ENCODE results near the gene AIF1.

DNA sequence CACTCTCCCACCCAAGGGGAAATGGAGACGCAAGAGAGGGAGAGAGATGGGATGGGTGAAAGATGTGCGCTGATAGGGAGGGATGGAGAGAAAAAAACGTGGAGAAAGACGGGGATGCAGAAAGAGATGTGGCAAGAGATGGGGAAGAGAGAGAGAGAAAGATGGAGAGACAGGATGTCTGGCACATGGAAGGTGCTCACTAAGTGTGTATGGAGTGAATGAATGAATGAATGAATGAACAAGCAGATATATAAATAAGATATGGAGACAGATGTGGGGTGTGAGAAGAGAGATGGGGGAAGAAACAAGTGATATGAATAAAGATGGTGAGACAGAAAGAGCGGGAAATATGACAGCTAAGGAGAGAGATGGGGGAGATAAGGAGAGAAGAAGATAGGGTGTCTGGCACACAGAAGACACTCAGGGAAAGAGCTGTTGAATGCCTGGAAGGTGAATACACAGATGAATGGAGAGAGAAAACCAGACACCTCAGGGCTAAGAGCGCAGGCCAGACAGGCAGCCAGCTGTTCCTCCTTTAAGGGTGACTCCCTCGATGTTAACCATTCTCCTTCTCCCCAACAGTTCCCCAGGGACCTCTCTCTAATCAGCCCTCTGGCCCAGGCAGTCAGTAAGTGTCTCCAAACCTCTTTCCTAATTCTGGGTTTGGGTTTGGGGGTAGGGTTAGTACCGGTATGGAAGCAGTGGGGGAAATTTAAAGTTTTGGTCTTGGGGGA is 38.9 kb upstream of the AIF1 start:
- TF ChIP-seq EZH2phosphoT487 (IDR thresholded peaks at IDR 0.05; ENCODE audit: unreplicated experiment) (no peak), POLR2AphosphoS5 (IDR thresholded peaks at IDR 0.05; ENCODE audit: low read depth) (no peak), EZH2 (IDR thresholded peaks at IDR 0.05; ENCODE audit: low read depth, unreplicated experiment) (no peak), JUNB (IDR thresholded peaks at IDR 0.05; ENCODE audit: unreplicated experiment) (no peak), ZNF331 (CRISPR knock-in tag; IDR thresholded peaks at IDR 0.05; ENCODE audit: low read depth) (no peak), CREB1 (CRISPR knock-in tag; IDR thresholded peaks at IDR 0.05; ENCODE audit: low read depth) (no peak), STAT1 (IDR thresholded peaks at IDR 0.05; ENCODE audit: unreplicated experiment) (no peak)
- TF ChIP-seq, protein P1, sequence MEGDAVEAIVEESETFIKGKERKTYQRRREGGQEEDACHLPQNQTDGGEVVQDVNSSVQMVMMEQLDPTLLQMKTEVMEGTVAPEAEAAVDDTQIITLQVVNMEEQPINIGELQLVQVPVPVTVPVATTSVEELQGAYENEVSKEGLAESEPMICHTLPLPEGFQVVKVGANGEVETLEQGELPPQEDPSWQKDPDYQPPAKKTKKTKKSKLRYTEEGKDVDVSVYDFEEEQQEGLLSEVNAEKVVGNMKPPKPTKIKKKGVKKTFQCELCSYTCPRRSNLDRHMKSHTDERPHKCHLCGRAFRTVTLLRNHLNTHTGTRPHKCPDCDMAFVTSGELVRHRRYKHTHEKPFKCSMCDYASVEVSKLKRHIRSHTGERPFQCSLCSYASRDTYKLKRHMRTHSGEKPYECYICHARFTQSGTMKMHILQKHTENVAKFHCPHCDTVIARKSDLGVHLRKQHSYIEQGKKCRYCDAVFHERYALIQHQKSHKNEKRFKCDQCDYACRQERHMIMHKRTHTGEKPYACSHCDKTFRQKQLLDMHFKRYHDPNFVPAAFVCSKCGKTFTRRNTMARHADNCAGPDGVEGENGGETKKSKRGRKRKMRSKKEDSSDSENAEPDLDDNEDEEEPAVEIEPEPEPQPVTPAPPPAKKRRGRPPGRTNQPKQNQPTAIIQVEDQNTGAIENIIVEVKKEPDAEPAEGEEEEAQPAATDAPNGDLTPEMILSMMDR (conservative IDR thresholded peaks at IDR 0.05; ENCODE audit: low read depth in 2 of 2): no peak
- TF ChIP-seq, protein P2, sequence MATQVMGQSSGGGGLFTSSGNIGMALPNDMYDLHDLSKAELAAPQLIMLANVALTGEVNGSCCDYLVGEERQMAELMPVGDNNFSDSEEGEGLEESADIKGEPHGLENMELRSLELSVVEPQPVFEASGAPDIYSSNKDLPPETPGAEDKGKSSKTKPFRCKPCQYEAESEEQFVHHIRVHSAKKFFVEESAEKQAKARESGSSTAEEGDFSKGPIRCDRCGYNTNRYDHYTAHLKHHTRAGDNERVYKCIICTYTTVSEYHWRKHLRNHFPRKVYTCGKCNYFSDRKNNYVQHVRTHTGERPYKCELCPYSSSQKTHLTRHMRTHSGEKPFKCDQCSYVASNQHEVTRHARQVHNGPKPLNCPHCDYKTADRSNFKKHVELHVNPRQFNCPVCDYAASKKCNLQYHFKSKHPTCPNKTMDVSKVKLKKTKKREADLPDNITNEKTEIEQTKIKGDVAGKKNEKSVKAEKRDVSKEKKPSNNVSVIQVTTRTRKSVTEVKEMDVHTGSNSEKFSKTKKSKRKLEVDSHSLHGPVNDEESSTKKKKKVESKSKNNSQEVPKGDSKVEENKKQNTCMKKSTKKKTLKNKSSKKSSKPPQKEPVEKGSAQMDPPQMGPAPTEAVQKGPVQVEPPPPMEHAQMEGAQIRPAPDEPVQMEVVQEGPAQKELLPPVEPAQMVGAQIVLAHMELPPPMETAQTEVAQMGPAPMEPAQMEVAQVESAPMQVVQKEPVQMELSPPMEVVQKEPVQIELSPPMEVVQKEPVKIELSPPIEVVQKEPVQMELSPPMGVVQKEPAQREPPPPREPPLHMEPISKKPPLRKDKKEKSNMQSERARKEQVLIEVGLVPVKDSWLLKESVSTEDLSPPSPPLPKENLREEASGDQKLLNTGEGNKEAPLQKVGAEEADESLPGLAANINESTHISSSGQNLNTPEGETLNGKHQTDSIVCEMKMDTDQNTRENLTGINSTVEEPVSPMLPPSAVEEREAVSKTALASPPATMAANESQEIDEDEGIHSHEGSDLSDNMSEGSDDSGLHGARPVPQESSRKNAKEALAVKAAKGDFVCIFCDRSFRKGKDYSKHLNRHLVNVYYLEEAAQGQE (IDR thresholded peaks at IDR 0.05; ENCODE audit: unreplicated experiment): no peak
- TF ChIP-seq, protein P3, sequence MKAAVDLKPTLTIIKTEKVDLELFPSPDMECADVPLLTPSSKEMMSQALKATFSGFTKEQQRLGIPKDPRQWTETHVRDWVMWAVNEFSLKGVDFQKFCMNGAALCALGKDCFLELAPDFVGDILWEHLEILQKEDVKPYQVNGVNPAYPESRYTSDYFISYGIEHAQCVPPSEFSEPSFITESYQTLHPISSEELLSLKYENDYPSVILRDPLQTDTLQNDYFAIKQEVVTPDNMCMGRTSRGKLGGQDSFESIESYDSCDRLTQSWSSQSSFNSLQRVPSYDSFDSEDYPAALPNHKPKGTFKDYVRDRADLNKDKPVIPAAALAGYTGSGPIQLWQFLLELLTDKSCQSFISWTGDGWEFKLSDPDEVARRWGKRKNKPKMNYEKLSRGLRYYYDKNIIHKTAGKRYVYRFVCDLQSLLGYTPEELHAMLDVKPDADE (IDR thresholded peaks at IDR 0.05): no peak
